Neuronal stem cell (in vitro differentiated cells): ENCODE measurements around the gene KIF25.
"Not testable (repeated sequence)": the region's sequence is repeated elsewhere in the genome, so short reads cannot be mapped to it uniquely, and the experiment has no call there.

Source experiments
- DNase-seq: peaks from one replicate; pipeline ENCODE4 v3.0.0-alpha.2; 2013; ENCODE audit warnings: low spot score
- H2AFZ ChIP-seq: one replicate; pipeline ENCODE4 v1.6.1; 2013; ENCODE audit warnings: mild to moderate bottlenecking, low read length, inconsistent platforms
- H2AK5ac ChIP-seq: 2 replicates; pipeline ENCODE4 v1.6.1; 2013; ENCODE audit warnings: low read depth, mild to moderate bottlenecking, inconsistent platforms, low read length, moderate library complexity, mixed read lengths
- H2BK120ac ChIP-seq: 2 replicates; pipeline ENCODE4 v1.6.1; 2013; ENCODE audit warnings: low read depth, mild to moderate bottlenecking, inconsistent platforms, low read length, moderate library complexity, mixed read lengths
- H2BK12ac ChIP-seq: one replicate; pipeline ENCODE4 v1.6.1; 2013; ENCODE audit warnings: low read length, inconsistent platforms
- H2BK15ac ChIP-seq: 2 replicates; pipeline ENCODE4 v1.6.1; 2013; ENCODE audit warnings: mild to moderate bottlenecking, low read length, inconsistent platforms, mixed read lengths
- H2BK5ac ChIP-seq: one replicate; pipeline ENCODE4 v1.6.1; 2013; ENCODE audit warnings: inconsistent platforms, mild to moderate bottlenecking, low read length, moderate library complexity
- H3K14ac ChIP-seq: one replicate; pipeline ENCODE4 v1.6.1; 2013; ENCODE audit warnings: low read length, inconsistent platforms
- H3K18ac ChIP-seq: 2 replicates; pipeline ENCODE4 v1.6.1; 2013; ENCODE audit warnings: low read length, inconsistent platforms
- H3K23ac ChIP-seq: 2 replicates; pipeline ENCODE4 v1.6.1; 2013; ENCODE audit warnings: low read depth, mild to moderate bottlenecking, mixed read lengths, low read length, inconsistent platforms; ENCODE audit not compliant: poor library complexity
- H3K27ac ChIP-seq: replicated peaks from 3 replicates; pipeline ENCODE4 v1.5.1; 2013; ENCODE audit warnings: low read length, inconsistent platforms
- H3K27me3 ChIP-seq, 3 experiments: 2 replicates each; pipeline ENCODE4 v1.6.1; 2013; ENCODE audit warnings: low read length in 3 of 3, mild to moderate bottlenecking in 2 of 3, inconsistent platforms in 1 of 3, low read depth in 1 of 3, mixed read lengths in 1 of 3, moderate library complexity in 1 of 3; ENCODE audit not compliant: control insufficient read depth in 3 of 3, insufficient read depth in 3 of 3
- H3K36me3 ChIP-seq, 2 donors: replicated peaks in 1 of 2; 2 replicates each; pipeline ENCODE4 v1.6.1; 2013; ENCODE audit warnings: low read length in 2 of 2; ENCODE audit not compliant: control insufficient read depth in 2 of 2, insufficient read depth in 2 of 2
- H3K4ac ChIP-seq: 2 replicates; pipeline ENCODE4 v1.6.1; 2013; ENCODE audit warnings: inconsistent platforms, mild to moderate bottlenecking, low read length, moderate library complexity
- H3K4me1 ChIP-seq, 2 donors: 1 replicate in 1 of 2; 2 replicates in 1 of 2; pipeline ENCODE4 v1.6.1; 2013; ENCODE audit warnings: low read length in 2 of 2, low read depth in 1 of 2; ENCODE audit not compliant: control insufficient read depth in 2 of 2, insufficient read depth in 1 of 2
- H3K4me2 ChIP-seq: one replicate; pipeline ENCODE4 v1.6.1; 2013; ENCODE audit warnings: mild to moderate bottlenecking, low read length, inconsistent platforms; ENCODE audit not compliant: insufficient read depth, poor library complexity, severe bottlenecking
- H3K4me3 ChIP-seq, 2 donors: 2 replicates each; pipeline ENCODE4 v1.5.1; 2013; ENCODE audit warnings: low read length in 2 of 2, mild to moderate bottlenecking in 2 of 2, inconsistent platforms in 1 of 2, moderate library complexity in 1 of 2
- H3K79me1 ChIP-seq: one replicate; pipeline ENCODE4 v1.6.1; 2013; ENCODE audit warnings: low read depth, mild to moderate bottlenecking, inconsistent platforms, low read length, moderate library complexity
- H3K9ac ChIP-seq: one replicate; pipeline ENCODE4 v1.6.1; 2013; ENCODE audit warnings: mild to moderate bottlenecking, low read depth, low read length, inconsistent platforms; ENCODE audit not compliant: poor library complexity
- H3K9me3 ChIP-seq, 2 donors: replicated peaks in 1 of 2; 2 replicates each; pipeline versions ENCODE3 to v1.6.1; 2013; ENCODE audit warnings: low read length in 2 of 2, mild to moderate bottlenecking in 2 of 2, inconsistent platforms in 1 of 2, low read depth in 1 of 2, mixed read lengths in 1 of 2, moderate library complexity in 1 of 2; ENCODE audit not compliant: control insufficient read depth in 2 of 2, insufficient read depth in 1 of 2
- H4K8ac ChIP-seq: one replicate; pipeline ENCODE4 v1.6.1; 2013; ENCODE audit warnings: low read depth, mild to moderate bottlenecking, inconsistent platforms, low read length, moderate library complexity
- H4K91ac ChIP-seq: one replicate; pipeline ENCODE4 v1.6.1; 2013; ENCODE audit warnings: low read length, low read depth, mild to moderate bottlenecking, inconsistent platforms; ENCODE audit not compliant: poor library complexity
- WGBS, 2 donors: extraction: QIAGEN DNeasy Blood & Tissue Kit; methylation state at CpG; one replicate each; pipeline ENCODE4 v1.1.7; 2013; ENCODE audit warnings: missing lambda C conversion rate in 2 of 2, mixed read lengths in 1 of 2; ENCODE audit not compliant: insufficient read length in 2 of 2, insufficient replicate concordance in 1 of 2; ENCODE audit errors: extremely low coverage in 2 of 2; 5-methylcytosine and 5-hydroxymethylcytosine counted together

KIF25 gene

GRCh38 chr6:167974640-167975344 is 22.7 kb upstream of the KIF25 start:
- H3K9ac ChIP-seq: no peak overlapping the region
- no peaks in the 10 kb centered on the region for H3K79me1 ChIP-seq
- H3K18ac ChIP-seq: no peak overlapping the region
- peaks cover 3 to 5% of the 10 kb centered on the region in 2 donors for H3K4me1 ChIP-seq
- no peak overlapping the region for H4K8ac ChIP-seq
- no peaks in the 10 kb centered on the region for H3K27me3 ChIP-seq
- no peak overlapping the region for H2BK120ac ChIP-seq
- no peak overlapping the region for H4K91ac ChIP-seq
- no peak overlapping the region for H3K4me3 ChIP-seq
- H2AK5ac ChIP-seq: no peak overlapping the region
- H3K36me3 ChIP-seq: peaks cover 3 to 27% of the 10 kb centered on the region in 2 donors
- H3K23ac ChIP-seq: no peak overlapping the region
- no peak overlapping the region for H3K14ac ChIP-seq
- no CpG with 5 or more reads among the region's 12 CpGs for WGBS, 2 donors
- no peak overlapping the region for H3K4me2 ChIP-seq
- no peak overlapping the region for H2BK15ac ChIP-seq
- no peak overlapping the region for H2AFZ ChIP-seq
- H3K9me3 ChIP-seq: no peaks in the 10 kb centered on the region
- DNase-seq: no peak
- H3K4ac ChIP-seq: no peak overlapping the region
- no peak overlapping the region for H3K27ac ChIP-seq
- no peak overlapping the region for H2BK5ac ChIP-seq
- H2BK12ac ChIP-seq: no peak overlapping the region

GRCh38 chr6:167975458-167975857 is 22.0 kb upstream of the KIF25 start:
- H3K4ac ChIP-seq: no peak overlapping the region
- peak overlapping the region; percentile 61 for H3K14ac ChIP-seq
- H3K4me3 ChIP-seq: no peak overlapping the region
- H3K4me1 ChIP-seq: peaks cover 0 to 9% of the 10 kb centered on the region in 2 donors
- no peak overlapping the region for H4K91ac ChIP-seq
- no peak overlapping the region for H4K8ac ChIP-seq
- H2AFZ ChIP-seq: no peak overlapping the region
- WGBS, 2 donors: no CpG with 5 or more reads among the region's 19 CpGs
- H2AK5ac ChIP-seq: no peak overlapping the region
- peak overlapping the region; percentile 32 for H3K9ac ChIP-seq
- no peak overlapping the region for H3K23ac ChIP-seq
- no peak overlapping the region for H2BK5ac ChIP-seq
- H3K79me1 ChIP-seq: no peaks in the 10 kb centered on the region
- no peaks in the 10 kb centered on the region for H3K27me3 ChIP-seq
- H2BK120ac ChIP-seq: no peak overlapping the region
- no peak overlapping the region for H3K27ac ChIP-seq
- no peak for DNase-seq
- H2BK12ac ChIP-seq: no peak overlapping the region
- H3K18ac ChIP-seq: peak overlapping the region; percentile 6
- H3K9me3 ChIP-seq: no peaks in the 10 kb centered on the region
- no peak overlapping the region for H2BK15ac ChIP-seq
- H3K36me3 ChIP-seq: peaks cover 0 to 20% of the 10 kb centered on the region in 2 donors
- H3K4me2 ChIP-seq: no peak overlapping the region

- not testable (repeated sequence) for H2BK5ac ChIP-seq, DNase-seq, H3K4me3 ChIP-seq, H2BK120ac ChIP-seq, H4K91ac ChIP-seq, H2BK15ac ChIP-seq, H3K79me1 ChIP-seq, H2AK5ac ChIP-seq, H3K9ac ChIP-seq, H3K9me3 ChIP-seq, H3K27me3 ChIP-seq, H3K27ac ChIP-seq, H2BK12ac ChIP-seq, H3K4ac ChIP-seq, H3K4me2 ChIP-seq, H2AFZ ChIP-seq, H3K14ac ChIP-seq, H4K8ac ChIP-seq
- peak overlapping the region; percentile 25 for H3K23ac ChIP-seq
- H3K18ac ChIP-seq: peak overlapping the region; percentile 77
- peaks cover 0 to 10% of the 10 kb centered on the region in 2 donors for H3K4me1 ChIP-seq
- H3K36me3 ChIP-seq: peaks cover 0 to 13% of the 10 kb centered on the region in 2 donors
Observed at GRCh38 chr6:167976116-167976657, 21.3 kb upstream of the KIF25 start.

GRCh38 chr6:167976708-167977107 is 20.8 kb upstream of the KIF25 start:
- no peak for DNase-seq
- H3K4me2 ChIP-seq: no peak overlapping the region
- H2BK12ac ChIP-seq: no peak overlapping the region
- H3K36me3 ChIP-seq: peaks cover 0 to 8% of the 10 kb centered on the region in 2 donors
- peaks cover 0 to 2% of the 10 kb centered on the region in 2 donors for H3K9me3 ChIP-seq
- no peak overlapping the region for H3K27ac ChIP-seq
- no peak overlapping the region for H2BK15ac ChIP-seq
- H3K4me1 ChIP-seq: peaks cover 0 to 10% of the 10 kb centered on the region in 2 donors
- peak overlapping the region; percentile 77 for H3K18ac ChIP-seq
- no peak overlapping the region for H2BK5ac ChIP-seq
- no peak overlapping the region for H3K4ac ChIP-seq
- H2BK120ac ChIP-seq: no peak overlapping the region
- H3K14ac ChIP-seq: peak overlapping the region; percentile 25
- H3K4me3 ChIP-seq: no peak overlapping the region
- H2AK5ac ChIP-seq: peak overlapping the region; percentile 80
- H3K23ac ChIP-seq: peak overlapping the region; percentile 61
- no peak overlapping the region for H4K91ac ChIP-seq
- WGBS, 2 donors: no CpG with 5 or more reads among the region's 27 CpGs
- H3K9ac ChIP-seq: no peak overlapping the region
- no peak overlapping the region for H4K8ac ChIP-seq
- no peak overlapping the region for H2AFZ ChIP-seq
- no peaks in the 10 kb centered on the region for H3K27me3 ChIP-seq
- no peaks in the 10 kb centered on the region for H3K79me1 ChIP-seq
